IPS-NIHi7 (cell line): Measurements from ENCODE around the gene SLC6A9.

Source experiments
- DNase-seq: peaks from one replicate; pipeline ENCODE4 v3.0.0; 2012; ENCODE audit warnings: mixed read lengths; ENCODE audit errors: extremely low spot score

Gene SLC6A9

DNA sequence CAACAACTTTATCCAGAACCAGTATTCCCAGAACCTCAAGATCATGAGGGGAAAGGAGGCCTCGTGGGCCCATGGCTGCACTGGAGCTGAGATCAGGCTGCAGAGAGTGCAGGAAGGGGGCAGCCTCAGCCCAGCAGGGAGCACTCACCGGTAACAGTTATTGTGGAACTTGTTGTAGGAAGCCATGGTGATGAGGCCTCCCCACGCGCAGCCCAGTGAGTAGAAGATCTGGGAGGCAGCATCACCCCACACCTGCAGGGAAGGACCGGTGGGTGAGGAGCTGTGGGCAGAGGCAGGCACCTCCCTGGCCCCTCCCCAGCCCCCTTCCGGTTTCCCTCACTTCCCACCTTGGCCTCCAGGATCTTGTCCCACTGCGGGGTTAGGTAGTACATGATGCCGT, 29.1 kb downstream of the SLC6A9 start:
- no peak for DNase-seq

DNA sequence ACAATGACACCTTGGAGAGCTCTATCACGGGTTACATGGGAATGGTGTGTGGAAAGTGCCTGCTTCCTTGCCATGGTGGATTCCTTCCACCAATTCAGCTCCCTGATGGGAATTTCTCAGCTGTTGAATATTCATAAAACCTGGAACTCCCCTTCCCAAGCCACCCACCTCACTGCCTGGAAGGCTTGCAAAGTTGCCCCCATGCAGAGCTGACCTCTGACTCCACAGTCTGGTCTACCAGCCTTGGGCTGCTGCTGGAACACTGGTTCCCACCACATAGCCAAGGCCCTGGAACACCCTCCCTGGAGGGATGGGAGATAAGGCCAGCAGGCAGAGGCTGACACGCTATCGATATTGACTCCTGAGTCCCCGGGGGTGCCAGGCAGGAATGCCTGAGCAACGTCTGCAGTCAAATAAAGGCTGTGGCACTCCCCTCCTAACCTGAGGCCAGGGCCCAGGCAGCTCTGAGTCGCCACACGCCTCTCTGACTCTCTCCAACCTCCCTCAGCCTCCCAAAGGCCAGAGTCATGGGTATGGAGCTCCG, 31.1 kb downstream of the SLC6A9 start:
- DNase-seq, result peak; percentile 25

DNA sequence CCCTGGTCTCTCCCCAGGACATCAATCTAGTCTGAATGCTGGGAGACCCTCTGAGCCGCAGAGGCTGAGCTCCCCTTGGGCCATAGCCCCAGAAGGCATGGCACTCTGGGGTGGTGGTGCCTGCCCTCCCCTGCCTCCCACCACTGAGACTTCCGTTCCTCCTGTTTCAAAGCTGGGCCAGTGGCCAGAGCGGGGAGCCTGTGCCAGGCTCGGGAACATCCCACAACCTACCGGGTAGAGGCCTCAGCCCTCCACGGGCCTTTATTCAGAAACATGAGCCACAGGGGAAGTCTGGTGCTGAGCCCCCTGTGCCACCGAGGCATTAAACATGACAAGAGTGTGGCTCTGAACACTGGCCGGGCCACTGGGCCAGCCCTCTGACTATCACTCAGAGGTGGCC, 31.8 kb downstream of the SLC6A9 start:
- DNase-seq, result no peak

DNA sequence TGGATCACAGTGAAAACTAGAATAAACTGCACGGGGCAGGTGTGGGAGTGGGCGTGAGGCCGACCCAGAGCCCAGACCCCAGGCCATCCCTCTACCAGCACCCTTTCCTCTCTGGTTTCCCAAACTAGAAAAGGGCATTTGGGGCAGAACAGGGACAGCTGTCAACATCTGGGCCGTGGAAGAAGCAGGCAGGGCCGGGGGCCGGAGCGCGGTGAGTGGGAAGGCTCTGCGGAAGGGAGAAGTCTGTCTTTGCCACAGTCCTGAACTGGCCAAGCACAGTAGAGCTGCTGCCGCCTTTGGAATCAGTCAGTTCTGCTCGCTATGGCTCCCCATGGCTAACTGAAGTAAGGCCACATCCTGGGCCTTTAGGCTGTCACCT, 33.3 kb downstream of the SLC6A9 start:
- no peak for DNase-seq

DNA sequence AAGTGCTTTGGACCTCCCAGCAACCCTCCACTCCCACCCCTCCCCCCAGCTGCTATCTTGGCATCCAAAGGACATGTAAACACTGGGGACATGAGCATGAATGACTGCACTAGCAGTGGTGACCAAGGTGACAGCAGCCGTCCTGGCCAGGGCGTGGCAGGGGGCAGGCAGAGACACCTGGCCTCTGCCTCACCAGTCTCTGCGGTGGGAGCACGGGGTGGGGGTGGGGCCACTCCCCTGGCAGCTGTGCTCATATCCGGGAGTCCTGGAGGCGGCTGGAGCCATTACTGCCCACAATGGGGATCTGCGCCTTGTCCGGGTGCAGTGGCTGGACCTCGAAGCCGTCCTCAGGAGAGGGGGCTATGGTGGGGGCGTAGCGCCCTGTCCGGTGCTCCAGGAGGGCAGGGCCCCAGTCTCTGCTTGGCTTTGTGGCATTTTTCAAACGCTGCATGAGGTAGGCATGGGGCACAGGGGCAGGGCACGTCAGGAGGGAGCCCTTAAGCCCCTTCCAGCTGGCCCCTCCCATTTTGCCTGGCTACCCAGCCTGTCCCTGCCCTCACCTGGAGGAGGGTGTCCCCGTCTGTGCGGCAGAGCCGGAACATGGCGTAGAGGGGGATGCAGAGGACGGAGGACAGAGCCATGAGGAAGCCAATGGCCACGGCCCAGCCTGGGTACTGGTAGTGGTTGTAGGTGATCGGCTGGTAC, 33.8 kb downstream of the SLC6A9 start:
- no peak for DNase-seq

DNA sequence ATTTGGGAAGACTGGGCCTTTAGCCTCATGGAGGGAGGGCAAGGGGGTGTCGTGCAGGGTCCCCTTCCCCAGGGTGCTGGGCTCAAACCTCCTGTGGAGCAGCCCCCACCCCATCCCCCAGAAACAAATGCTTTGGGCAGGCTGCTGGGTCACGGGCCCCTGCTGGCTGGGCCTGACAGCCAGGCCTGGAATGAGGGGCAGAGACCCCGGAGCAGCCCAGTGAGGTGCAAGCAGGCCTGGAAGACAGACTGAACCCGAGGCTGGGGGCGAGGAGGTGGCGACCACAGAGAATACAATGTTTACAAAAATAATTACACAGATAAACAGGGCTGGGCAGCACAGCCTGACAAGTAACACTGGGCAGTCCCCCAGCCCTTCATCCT, 34.5 kb downstream of the SLC6A9 start:
- no peak for DNase-seq

DNA sequence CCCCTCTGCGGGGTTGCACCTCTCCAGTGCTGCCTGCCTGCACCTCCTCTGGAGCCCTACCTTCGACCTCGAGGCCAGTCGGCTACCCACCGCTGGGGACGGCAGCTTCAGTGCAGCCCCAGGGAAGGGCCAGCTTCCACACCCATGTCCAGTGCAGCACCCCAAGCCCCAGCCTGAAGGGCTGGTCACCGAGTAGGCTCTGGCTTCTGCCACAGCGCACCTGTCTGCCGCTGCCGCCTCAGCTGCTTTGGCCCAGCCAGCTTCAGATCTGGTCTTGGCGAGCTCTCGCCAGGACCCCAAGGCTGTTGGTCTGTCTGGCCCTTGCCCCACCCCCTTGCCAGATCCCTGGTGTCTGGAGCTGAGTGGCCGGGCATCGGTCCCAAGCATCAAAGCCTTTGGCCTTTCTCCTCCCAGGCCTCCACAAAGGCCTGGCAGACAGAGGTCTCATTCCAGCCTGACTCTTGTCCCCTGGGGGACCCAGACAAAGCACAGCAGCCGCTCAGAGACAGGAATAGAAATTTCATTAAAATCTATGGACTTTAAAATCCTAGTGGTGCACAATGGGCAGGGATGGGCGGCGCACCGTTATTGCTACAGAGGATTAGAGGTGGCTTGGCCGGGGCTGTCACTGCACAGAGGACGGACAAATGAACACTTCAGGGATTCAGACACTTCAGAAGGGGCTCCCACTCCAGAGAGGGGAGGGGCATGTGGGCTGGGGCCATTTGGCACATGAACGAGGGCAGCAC, 35.1 kb downstream of the SLC6A9 start:
- DNase-seq, result no peak

DNA sequence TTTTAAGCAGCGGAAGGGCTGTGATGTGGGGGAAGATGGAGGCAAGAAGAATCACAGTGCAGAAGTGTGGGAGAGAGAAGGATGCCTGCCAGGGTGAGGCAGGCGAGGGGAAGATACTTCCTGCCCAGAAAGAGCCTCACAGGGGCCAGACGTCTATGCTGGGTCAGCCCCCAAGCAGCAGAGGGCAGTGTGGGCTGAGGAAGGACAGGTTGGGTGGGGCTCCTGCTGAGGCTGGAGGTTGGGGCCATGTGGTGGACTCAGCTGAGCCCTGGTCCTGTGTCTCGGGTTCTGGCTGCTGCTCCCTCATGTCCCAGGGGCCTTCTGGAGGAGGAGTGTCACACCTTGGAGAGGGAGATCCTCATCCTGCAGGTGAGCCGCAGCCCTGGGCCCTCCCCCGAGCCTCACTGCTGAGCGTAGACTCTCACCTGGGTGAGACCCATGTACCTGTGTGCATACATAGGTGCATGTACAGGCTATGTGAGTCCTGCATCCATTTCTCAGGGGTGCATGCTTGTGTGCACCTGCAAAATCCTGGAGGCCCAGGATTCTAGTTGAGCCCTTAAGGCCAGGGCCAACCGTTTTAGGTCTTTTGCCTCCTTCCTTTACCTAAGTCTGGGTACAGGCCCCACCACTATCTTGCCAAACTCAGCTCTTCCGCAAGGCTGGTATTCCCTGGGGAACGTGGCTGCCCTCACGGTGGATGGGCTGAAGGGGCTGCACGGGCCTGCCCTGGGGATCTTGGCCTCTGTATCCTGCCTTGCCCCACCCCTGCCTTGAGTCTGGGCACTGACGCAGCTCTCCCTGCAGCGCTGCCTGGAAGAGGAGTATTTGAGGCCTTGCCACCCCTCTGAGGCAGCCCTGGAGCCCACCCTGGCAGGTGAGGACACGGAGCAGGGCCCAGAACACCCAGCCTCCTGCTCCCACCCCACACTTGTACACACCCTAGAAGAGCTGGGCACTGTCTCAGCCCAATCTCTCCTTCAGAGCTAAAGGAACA, 36.2 kb downstream of the SLC6A9 start:
- peak; percentile 71 for DNase-seq

DNA sequence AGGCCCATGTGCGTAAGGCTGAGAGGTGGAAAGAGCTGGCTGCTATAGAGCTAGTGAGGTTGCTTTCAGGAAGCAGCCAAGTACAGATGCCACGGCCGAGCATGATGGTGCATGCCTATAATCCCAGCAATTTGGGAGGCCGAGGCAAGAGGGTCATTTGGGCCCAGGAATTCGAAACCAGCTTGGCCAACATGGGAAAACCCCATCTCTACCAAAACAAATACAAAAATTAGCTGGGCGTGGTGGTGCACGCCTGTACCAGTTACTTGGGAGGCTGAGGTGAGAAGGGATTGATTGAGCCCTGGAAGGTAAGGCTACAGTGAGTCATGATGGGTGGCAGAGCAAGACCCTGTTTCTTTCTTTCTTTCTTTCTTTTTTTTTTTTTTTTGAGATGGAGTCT, 37.2 kb downstream of the SLC6A9 start:
- DNase-seq, result no peak

DNA sequence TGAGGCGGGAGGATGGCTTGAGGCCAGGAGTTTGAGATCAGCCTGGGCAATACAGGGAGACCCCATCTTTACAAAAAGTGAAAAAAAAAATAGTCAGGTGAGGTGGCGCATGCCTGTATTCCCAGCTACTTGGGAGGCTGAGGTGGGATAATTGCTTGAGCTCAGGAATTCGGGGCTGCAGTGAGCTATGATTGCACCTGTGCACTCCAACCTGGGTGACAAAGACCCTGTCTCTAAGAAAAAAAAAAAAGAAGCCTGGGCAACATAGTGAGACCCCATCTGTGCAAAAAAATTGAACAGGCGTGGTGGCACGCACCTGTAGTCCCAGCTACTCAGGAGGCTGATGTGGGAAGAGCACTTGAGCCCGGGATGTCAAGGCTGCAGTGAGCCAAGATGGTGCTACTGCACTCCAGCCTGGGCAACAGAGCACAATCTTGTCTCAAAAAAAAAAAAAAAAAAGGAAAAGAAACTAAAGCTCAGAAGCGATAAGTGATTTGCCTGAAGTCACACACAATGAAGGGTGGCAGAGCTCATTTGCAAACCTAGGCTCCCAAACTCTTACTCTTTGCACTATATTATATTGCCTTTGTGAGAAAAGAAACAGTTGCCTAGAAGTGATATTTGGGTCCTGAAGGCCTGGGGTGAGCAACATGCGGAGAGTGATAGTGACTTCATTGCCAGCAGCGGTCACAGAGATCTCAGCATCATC, 37.9 kb downstream of the SLC6A9 start:
- DNase-seq, result no peak

DNA sequence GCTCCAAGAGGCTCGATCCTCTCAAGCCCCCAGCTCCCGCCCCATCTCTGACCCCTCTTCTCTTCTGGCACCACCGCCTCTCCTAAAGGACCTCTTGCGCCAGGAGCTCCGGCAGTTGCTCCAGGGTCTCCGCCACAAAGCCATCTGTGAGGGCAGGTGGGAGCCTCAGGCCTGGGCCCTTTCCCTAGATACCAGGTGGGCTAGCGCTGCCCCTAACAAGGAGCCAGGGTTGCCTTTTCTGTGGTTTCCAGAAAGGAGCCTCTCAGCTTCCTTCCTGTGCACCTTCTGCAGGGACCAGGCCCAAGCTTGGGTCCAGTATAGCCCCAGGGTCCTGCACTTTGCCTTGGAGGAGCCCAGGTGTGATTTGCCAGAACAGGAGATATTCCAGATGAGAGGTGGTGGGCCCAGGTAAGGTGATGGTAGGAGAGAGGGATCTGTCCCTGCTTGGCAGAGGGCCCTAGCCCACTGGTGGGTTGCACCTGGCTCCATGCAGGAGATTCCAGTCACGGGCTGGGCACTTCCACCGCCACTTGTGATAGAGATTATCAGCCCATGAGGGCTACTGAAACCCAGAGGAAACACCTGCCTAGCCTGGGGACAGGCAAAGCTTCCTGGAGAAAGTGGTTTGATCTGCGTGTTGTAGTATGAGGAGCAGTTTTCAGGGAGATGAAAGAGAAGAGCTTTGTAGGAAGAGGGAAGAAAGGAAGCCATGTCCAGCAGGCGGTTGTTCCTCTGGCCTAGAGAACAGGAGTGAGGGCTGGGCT, 38.8 kb downstream of the SLC6A9 start:
- DNase-seq, result no peak

DNA sequence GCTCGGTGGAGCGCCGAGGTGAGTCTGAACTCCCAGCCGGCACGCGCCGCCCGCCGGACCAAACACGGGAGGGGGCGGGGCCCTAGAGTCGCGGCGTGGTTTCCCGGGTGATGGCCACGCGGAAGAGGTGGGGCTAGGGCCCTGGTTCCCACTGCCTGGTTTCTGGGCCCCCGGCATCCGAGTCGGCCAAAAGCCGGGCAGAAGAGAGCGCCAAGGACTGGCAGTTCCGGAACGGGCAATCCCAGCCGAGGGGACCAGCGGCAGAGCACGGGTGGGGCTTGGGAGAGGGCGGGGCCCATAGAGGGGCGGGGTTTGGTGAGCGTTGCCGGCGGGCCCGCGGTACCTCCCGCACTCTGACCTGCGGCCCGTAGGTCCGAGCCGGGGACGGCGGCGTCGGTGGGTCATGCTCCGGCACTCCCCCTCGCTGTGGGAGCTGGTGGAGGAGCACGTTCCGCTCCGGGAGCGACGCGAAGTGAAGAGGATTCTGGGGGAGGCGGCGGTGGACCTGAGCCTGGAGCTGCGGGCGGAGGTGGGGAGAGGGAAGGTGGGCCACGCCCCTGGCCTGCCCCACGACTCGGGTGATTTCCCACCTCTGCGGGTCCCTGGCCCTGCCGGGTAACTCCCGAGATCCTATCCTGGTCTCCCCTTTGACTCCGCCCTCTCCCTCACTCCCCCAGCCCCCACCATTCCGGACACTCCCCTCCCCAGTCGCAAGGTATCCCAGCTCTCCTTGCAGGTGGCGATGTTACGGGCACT, 39.6 kb downstream of the SLC6A9 start, which contains the start of gene CCDC24:
Gene CCDC24 (plus strand): TSS at position 124 of the 756 bp plus-strand sequence. CDS start 280 bp downstream, at position 404.
- peak; percentile 87 for DNase-seq

DNA sequence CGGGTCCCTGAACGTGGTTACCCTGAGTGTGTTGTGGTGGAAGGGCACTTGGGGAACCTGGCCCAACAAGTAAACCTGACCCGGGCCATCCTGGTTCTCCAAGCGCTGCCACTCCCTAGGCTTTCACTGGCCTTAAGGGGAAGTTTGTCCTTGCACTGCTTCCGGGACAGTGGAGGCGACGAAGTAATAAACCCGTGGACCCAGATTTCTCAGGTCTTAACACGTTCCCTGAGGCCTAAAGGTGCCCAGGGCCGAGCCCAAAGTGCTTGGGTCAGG, 40.1 kb downstream of the SLC6A9 start:
- DNase-seq, result no peak

DNA sequence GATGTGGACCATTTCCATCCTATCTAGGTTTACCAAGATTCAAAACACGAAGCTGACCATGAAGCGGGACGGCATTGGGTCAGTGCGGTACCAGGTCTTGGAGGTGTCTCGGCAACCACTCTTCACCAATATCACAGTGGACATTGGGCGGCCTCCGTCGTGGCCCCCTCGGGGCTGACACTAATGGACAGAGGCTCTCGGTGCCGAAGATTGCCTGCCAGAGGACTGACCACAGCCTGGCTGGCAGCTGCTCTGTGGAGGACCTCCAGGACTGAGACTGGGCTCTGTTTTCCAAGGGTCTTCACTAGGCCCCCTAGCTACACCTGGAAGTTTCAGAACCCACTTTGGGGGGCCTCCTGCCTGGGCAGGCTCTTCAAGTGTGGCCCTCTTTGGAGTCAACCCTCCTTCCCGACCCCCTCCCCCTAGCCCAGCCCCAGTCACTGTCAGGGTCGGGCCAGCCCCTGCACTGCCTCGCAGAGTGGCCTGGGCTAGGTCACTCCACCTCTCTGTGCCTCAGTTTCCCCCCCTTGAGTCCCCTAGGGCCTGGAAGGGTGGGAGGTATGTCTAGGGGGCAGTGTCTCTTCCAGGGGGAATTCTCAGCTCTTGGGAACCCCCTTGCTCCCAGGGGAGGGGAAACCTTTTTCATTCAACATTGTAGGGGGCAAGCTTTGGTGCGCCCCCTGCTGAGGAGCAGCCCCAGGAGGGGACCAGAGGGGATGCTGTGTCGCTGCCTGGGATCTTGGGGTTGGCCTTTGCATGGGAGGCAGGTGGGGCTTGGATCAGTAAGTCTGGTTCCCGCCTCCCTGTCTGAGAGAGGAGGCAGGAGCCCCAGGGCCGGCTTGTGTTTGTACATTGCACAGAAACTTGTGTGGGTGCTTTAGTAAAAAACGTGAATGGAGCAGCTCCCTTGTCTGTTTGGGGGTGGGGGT, 40.7 kb downstream of the SLC6A9 start:
- DNase-seq, result peak; percentile 32

DNA sequence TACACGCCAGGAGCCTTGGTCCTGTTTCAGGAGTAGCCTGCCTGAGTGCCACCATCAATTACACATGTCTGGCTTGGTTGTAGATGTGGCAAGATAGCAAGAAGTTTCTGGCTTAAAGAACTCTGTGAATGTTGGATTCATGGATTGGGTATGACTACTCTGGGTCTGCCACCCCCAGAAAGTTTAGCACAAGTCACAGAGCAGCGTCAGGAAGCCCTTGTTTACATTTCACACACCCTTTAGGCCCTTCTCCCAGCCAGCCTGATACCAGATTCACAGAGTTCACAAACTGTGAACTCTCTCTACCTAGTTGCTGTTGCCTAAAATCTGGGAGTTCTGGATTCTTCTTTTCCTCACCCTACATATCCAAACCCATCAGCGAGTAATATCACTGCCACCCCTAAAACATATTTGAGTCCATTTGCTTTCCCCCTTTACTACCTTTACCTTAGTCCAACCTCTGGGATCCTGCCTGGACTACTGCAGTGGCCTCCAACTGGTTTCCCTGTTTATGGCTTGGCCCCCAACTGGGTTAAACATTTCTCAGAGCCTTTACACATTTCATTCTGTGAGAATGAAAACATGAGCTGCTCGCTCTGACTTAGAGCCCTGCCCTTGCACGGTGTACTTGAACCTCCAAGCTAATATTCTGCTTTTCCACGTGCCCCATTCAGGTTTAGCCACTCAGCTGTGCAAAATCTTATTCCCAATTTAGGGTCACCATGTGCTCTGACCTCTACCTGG, 43.9 kb downstream of the SLC6A9 start:
- no peak for DNase-seq

DNA sequence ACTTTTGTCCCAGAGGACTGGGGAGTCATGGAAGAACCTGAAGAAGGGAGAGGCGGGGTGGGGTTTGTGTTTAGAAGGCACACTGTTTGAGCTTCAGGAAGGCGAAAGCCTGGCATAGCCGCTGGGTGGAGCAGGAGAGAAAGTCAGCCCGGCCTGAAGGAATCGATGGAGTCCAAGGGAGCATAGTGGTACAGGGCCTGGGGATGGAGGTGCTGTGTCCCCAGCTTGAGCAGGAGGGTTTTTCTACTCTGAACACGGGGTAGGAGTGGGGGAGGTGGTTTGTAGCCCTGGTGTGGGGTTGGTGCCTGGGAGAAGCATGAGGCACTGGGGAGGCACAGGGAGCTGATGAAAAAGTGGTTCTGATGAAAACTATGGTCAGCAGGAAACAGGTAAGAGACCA, 44.5 kb downstream of the SLC6A9 start:
- no peak for DNase-seq

DNA sequence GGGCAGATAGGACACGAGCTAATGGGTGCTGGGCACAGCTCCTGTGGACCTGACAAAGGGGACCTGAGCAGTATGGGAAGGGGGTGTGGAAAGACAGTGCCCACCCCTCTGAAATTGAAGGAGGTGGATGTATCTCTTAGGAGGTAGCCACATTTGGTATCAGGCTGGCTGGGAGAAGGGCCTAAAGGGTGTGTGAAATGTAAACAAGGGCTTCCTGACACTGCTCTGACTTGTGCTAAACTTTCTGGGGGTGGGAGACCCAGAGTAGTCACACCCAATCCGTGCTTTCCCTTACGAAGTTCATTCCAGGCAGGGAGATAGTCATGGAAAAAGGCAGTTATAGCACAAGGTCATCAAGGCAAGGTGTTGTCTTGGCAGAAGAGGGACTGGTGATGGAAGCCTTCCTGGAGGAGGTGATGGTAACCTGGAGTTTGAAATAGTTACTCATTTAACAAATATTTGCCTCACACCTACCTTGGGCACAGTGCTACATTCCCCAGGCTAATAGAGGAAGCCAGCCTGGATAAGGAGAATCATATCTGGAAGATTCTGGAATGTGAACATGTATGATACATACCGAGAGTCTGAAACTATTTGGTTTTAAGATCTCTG, 45.2 kb downstream of the SLC6A9 start:
- DNase-seq, result no peak

DNA sequence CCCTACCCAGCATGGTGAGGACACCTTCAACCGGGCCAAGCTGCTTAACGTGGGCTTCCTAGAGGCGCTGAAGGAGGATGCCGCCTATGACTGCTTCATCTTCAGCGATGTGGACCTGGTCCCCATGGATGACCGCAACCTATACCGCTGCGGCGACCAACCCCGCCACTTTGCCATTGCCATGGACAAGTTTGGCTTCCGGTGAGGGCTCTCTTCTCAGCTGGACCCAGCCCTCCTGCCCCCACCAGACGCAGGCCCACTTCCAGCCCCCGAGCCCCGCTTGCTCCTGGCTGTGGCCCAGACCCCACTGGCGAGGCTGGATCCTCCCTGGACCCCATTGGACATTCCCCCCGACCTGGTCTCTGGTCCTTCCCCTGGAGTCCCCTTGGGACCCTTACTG, 46.4 kb downstream of the SLC6A9 start:
- DNase-seq, result no peak
